Measurements from ENCODE around the gene DHH. TPM values are rescaled to one million over a fixed set of nuclear protein-coding genes. Genes with fewer than 3 reads are reported as not detected.

DHH gene
- total RNA-seq, 1 donor from 2014 or later: not detected

DNA sequence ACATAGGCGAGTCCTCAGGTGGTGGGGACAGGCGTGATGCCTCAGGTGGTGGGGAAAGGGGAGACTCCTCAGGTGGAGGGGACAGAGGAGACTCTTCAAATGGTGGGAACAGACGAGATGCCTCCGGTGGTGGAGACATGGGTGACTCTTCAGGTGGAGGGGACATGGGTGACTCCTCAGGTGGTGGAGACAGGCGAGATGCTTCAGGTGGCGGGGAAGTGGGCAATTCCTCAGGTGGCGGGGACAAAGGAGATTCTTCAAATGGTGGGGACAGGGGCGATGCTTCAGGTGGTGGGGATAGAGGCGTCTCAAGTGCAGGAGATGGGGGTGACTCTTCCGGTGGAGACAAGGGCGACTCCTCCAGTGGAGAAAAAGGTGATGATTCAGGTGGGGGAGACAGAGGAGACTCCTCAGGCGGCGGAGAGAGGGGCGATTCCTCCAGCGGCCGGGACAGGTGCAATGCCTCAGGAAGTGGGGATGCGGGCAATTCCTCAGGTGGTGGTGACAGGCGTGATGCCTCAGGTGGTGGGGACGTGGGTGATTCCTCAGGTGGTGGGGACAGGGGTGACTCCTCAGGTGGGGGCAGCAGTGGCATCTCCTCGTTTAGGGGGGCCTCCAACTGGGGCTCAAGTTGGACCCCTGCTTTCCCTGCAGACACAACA lies 42.7 kb downstream of the DHH start:
- H3K27me3 ChIP-seq (ENCODE audit: control insufficient read depth, insufficient read depth, low read length): no peaks in the 10 kb centered on the region
- no peak for FAIRE-seq
- DNase-seq (ENCODE audit: low read depth): no peak
- no peak overlapping the region for H3K4me3 ChIP-seq (ENCODE audit: low read depth, low read length)
- peaks cover 66% of the 10 kb centered on the region for H3K36me3 ChIP-seq (ENCODE audit: control insufficient read depth, insufficient read depth, low read length)
- TF ChIP-seq, protein P1, sequence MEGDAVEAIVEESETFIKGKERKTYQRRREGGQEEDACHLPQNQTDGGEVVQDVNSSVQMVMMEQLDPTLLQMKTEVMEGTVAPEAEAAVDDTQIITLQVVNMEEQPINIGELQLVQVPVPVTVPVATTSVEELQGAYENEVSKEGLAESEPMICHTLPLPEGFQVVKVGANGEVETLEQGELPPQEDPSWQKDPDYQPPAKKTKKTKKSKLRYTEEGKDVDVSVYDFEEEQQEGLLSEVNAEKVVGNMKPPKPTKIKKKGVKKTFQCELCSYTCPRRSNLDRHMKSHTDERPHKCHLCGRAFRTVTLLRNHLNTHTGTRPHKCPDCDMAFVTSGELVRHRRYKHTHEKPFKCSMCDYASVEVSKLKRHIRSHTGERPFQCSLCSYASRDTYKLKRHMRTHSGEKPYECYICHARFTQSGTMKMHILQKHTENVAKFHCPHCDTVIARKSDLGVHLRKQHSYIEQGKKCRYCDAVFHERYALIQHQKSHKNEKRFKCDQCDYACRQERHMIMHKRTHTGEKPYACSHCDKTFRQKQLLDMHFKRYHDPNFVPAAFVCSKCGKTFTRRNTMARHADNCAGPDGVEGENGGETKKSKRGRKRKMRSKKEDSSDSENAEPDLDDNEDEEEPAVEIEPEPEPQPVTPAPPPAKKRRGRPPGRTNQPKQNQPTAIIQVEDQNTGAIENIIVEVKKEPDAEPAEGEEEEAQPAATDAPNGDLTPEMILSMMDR (IDR thresholded peaks at IDR 0.05; ENCODE audit: insufficient read depth, low read length, severe bottlenecking): no peak

DNA sequence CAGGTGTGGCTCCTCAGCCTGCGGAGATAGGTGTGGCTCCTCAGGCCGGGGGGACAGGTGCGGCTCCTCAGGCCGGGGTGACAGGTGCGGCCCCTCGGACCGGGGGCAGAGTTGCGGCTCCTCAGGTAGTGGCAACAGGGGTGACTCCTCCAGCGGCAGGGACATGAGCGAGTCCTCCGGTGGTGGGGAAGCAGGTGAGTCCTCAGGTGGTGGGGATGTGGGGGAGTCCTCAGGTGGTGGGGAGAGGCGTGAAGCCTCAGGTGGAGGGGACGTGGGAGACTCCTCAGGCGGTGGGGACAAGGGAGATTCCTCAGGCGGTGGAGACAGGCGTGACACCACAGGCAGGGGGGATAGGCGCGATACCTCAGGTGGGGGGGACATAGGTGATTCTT lies 43.2 kb downstream of the DHH start:
- Histone ChIP-seq H3K36me3 (ENCODE audit: control insufficient read depth, insufficient read depth, low read length) (peaks cover 67% of the 10 kb centered on the region), H3K27me3 (ENCODE audit: control insufficient read depth, insufficient read depth, low read length) (no peaks in the 10 kb centered on the region), H3K4me3 (ENCODE audit: low read depth, low read length) (no peak overlapping the region)
- DNase-seq (ENCODE audit: low read depth) (no peak), FAIRE-seq (no peak)
- TF ChIP-seq, protein P1 (IDR thresholded peaks at IDR 0.05; ENCODE audit: insufficient read depth, low read length, severe bottlenecking): no peak

DNA sequence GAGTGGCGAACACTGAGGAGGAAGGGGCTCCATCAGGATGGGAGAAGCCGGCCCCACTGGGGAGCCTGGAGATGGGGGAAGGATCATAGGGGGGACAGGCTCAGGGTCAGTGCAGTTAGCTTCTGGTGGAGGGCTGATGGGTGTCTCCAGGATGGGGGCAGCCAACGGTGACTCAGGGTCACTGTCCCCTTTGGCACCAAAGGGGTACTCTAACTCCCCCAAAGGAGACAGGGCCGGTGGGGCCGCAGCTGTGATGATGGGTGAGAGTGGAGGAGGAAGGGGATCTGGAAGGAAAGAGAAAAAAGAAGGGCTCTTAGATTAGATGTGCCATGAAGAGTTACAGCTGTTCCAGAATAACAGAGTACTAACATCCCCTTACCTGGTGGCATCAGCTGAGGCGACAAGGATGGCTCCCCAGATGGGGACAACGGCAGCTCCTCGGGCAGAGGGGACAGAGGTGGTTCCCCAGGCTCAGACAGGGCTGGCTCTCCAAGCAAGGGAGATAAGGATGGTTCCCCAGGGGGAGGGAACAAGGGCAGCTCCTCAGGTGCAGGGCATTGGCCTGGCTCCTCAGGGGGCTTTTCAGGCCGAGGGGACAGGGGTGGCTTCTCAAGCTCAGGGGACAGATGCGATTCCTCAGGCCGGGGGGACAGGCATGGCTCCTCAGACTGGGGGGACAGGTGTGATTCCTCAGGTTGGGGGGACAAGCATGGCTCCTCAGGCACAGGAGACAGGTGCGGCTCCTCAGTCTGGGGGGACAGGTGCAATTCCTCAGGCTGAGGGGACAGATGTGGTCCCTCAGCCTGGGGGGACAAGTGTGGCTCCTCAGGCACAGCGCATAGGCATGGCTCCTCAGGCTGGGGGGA lies 43.9 kb downstream of the DHH start:
- DNase-seq (ENCODE audit: low read depth) (no peak), FAIRE-seq (no peak)
- H3K4me3 ChIP-seq (ENCODE audit: low read depth, low read length): no peak overlapping the region
- H3K36me3 ChIP-seq (ENCODE audit: control insufficient read depth, insufficient read depth, low read length): peaks cover 72% of the 10 kb centered on the region
- H3K27me3 ChIP-seq (ENCODE audit: control insufficient read depth, insufficient read depth, low read length): no peaks in the 10 kb centered on the region
- TF ChIP-seq, protein P1 (IDR thresholded peaks at IDR 0.05; ENCODE audit: insufficient read depth, low read length, severe bottlenecking): no peak

DNA sequence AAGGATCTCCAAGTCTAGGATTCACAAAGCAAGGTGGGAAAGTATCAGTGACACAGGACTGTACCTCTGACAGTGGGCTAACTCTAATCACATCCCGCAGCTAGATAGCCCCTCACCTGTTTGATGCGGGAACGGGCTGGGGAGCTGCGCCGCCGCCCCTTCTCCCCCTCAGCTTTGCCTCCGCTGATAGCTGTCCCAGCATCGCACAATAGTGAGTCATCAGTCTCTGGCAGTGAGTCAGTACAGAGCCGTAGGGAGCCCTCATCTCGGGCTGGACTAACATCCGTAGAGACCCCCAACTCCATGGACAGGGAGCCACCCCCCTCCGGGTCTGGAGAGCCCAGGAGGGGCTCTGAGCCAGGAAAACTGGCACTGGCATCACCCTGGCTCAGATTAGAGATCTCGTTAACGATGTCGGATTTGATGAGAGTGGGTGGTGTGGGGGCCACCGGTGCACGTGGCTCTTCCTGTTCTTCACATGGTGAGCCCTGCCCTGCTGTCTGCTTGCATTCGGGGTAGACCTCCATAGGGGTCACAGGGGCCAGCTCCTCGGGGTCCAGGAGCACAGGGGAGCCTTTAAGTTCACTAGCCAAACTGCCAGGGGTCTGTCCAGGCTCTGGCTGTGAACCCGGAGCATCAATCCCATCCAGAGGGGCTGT lies 44.9 kb downstream of the DHH start:
- H3K36me3 ChIP-seq (ENCODE audit: control insufficient read depth, insufficient read depth, low read length): peaks cover 76% of the 10 kb centered on the region
- H3K4me3 ChIP-seq (ENCODE audit: low read depth, low read length): no peak overlapping the region
- DNase-seq (ENCODE audit: low read depth) (peak; percentile 39), FAIRE-seq (no peak)
- TF ChIP-seq, protein P1 (IDR thresholded peaks at IDR 0.05; ENCODE audit: insufficient read depth, low read length, severe bottlenecking): no peak
- H3K27me3 ChIP-seq (ENCODE audit: control insufficient read depth, insufficient read depth, low read length): no peaks in the 10 kb centered on the region

DNA sequence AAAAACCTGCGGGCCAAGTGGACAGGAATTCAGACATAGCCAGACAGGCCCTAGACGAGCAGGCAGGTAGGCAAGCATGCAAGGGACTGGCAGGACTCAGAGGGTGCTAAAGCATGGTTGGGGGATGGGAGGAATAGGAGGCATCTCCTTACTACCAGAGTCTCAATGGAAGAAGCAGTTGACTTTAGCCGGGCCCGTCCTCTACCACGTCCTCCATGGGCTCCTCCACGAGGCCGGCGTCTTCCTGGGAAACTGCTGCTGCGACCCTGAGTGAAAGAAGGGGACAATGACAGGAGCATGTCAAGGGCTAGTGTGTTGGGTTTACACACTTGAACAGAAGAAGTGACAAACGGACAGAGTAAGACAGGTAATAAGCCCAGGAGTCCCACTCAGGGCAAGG lies 45.6 kb downstream of the DHH start:
- FAIRE-seq: peak; percentile 73
- H3K36me3 ChIP-seq (ENCODE audit: control insufficient read depth, insufficient read depth, low read length): peaks cover 75% of the 10 kb centered on the region

More for the DNA sequence above, 45.6 kb downstream of the DHH start:
- TF ChIP-seq, protein P1 (IDR thresholded peaks at IDR 0.05; ENCODE audit: insufficient read depth, low read length, severe bottlenecking): no peak
- Histone ChIP-seq H3K4me3 (ENCODE audit: low read depth, low read length) (no peak overlapping the region), H3K27me3 (ENCODE audit: control insufficient read depth, insufficient read depth, low read length) (no peaks in the 10 kb centered on the region)
- DNase-seq (ENCODE audit: low read depth): no peak

Measured in bronchial epithelial cell (primary cell).